Limb (tissue), 2 donors: Measurements from ENCODE around the gene DNAH17.

ENCODE experiments used
- DNase-seq, 2 donors: peaks; one replicate each; pipeline ENCODE4 v3.0.0-alpha.2; 2016; ENCODE audit errors: extremely low spot score in 2 of 2

Gene DNAH17

GRCh38 chr17:78550464-78550863 lies 26.7 kb downstream of the DNAH17 start:
- no peak for DNase-seq

DNA sequence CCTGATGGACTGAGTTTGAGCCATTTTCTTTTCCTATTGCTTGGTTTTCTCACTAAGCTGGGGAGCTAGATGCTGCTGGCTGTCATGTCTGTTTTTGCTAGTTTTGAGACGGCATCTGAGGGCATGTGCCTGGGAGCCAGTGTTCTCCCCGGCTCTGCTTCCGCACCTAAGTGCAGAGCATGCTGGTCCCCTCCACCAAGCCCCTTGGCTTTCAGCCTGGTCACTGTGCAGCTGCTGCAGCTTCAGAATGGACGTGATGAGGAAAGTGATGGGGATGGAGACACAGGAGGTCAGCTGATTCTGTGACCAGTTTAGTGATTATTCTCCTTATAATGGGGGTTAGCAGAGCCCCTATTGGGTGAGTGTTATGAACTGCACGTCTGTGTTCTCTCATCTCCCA lies 28.5 kb downstream of the DNAH17 start:
- DNase-seq: no peak

- DNase-seq: no peak
Observed at GRCh38 chr17:78547035-78547434, 30.2 kb downstream of the DNAH17 start.

DNA sequence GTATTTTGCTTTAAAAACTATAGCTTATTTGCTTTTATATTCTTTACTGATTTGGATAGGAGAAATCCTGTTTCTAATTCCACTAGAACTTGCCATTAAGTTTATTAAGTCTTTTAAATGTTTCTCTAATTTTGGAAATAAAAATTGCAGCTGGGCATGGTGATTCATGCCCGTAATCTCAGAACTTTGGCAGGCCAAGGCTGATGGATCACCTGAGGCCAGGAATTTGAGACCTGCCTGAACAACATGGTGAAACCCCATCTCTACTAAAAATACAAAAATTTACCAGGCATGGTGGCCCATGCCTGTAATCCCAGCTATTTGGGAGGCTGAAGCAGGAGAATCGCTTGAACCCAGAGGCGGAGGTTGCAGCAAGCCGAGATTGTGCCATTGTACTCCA lies 30.7 kb downstream of the DNAH17 start:
- DNase-seq: no peak

GRCh38 chr17:78544881-78545755 lies 32.1 kb downstream of the DNAH17 start:
- DNase-seq: no peak

- no peak for DNase-seq
Observed at GRCh38 chr17:78541488-78542206, 35.5 kb downstream of the DNAH17 start.

GRCh38 chr17:78539781-78540180 lies 37.4 kb downstream of the DNAH17 start:
- no peak for DNase-seq

DNA sequence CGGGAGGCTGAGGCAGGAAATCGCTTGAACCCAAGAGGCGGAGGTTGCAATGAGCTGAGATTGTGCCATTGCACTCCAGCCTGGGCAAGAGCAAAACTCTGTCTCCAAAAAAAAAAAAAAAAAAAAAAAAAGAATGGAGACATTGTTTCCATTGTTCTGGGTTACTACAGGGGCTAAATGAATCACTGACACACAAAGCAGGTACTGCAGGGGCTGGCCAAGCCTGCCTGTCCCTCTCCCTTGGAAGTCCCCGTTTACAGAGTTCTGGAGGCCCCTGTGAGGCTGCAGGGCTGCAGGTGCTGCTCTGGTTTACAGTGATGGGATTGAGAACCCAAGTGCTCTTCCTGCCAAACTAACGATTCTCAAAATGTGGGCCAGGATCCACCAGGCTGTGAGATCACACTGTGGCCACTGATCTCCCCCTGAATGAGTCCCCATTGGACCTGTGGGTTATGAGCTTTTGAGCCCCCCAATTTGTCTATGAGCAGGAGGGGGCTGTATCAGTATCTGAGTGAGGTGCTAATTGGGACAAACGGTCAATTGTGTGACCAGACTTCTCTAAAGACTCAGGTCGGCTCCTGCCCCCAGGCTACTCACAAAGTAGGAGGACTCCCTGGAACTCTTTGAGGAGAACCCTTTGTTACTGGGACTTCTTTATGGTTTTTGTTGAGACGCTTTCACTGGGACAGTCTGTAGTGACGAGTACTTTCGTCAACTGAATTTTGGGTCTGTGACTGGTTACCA lies 39.0 kb downstream of the DNAH17 start:
- no peak for DNase-seq

DNA sequence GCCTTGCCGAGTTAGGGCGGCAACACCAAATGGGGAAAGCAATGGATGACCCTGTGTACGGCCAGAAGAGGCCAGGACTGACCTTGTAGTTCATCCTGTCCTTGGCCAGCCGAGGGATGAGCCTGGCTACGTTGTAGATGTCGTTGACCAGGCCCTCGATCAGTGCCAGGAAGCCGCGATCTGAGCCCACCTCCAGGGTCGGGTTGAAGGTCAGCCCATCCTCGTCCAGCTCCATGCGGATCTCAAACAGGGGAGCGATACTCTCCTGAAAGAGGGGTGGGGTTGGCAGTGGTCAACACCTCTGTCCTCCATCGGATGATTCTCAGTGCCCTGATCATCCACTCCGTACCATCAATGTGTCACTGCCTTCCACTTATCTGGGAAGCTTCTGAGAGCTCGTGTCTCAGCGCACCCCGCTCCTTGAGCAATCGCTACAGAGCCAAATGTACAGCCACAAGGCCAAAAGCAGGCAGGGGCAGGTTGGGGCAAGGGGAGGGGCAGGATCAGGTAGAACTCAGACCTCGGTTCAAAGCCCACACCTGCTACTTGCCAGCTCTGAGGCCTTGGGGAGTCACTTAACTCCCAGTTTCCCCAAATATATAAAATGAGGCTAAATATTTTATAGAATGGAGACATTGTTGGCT lies 39.9 kb downstream of the DNAH17 start:
- DNase-seq: no peak

DNA sequence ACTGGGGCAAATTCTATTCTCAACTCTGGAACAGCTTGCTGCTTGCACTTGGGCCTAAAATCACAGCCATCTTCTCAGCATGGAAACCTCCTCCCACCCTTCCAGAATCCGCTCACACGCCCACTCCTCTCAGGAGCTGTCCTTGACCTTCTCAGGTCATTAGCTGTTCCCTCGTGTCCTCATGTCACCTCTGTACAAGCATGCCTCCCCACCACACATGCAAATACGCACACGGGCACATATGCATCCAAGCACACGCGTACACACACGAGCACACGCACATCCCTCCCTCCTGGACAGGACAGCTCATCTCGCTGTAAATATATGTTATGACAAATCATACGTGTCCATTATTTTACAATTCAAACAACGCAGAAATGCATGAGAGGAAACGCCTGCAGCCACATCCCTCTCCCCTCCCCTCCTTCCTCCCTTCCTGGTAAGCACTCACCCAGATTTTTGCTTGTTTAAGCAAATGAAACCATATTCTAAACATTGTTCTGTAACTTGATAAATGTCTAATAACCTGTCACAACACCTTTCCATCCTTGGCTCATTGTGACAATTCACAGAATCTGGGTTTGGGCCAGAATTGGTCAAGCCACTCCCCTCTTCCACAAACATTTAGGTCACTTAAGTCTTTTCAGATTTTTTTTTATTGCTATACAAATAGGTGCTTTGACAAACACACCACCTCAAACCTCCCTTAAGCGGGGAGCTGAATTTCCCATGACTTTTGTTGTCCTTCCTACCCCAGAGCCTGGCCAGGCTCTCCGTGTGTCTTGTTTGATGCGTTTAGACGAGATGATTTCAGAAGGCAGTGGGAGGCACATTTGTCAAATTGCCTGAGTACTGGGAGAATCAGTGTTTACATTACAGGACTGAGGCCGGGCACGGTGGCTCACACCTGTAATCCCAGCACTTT lies 41.7 kb downstream of the DNAH17 start:
- no peak for DNase-seq

- no peak for DNase-seq
Observed at GRCh38 chr17:78534492-78535272, 42.5 kb downstream of the DNAH17 start.

- no peak for DNase-seq
Observed at GRCh38 chr17:78532922-78533640, 44.1 kb downstream of the DNAH17 start.

DNA sequence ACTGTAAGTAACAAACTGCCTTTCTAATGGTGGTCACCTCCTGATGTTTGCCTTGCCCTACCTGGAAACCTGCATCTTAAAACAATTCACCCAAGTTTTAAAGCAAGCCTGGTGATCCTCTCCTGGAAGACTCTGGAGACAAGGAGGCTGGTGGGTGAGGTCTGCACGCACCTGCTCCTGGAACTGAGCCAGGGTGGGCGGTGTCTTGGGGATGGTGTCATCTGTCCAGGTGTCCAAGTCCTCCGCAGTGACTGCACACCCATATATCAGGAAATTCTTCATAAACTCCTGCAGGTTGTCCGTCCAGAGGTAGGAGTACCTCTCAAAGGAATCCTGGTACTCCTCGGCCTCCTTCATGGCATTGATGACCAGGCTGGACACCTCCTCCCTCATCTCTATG lies 44.9 kb downstream of the DNAH17 start:
- no peak for DNase-seq

GRCh38 chr17:78530675-78531074 lies 46.5 kb downstream of the DNAH17 start:
- DNase-seq: no peak

DNA sequence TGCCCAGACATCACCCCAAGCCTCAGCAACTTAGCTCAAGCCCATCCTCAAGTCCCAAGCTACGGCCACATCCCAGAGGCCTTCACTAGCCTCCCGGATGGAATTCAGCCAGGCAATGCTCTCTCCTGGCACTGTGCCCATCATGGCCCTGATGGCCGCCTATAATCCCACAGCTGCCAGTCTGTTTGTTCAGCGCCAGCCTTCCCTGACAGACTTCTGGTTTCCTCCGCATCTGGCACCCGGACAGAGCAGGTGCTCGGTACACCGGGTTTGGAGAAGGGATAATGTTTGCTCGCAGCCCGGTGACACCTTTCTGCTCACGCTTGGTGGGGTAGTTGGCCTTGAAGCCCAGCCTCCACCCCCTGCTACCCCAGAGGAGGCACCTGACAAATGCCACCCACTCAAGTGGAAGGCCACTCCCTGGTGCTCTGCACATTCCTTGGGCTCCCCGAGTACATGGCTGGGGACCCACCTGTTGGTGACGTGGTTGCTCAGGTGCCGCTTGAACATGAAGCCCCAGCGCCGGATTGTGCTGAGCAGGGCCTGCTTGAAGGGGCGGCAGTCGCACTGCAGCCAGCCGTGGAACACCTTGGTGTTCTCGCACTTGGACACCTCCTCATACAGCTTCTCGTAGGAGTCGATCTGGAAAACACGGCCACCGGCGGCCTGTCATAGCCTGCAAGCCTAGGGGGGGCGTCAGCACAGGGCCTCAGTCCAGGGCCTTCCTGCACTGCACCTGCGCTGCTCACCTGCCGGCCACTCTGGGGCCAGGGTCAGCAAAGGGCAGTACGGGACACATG lies 47.1 kb downstream of the DNAH17 start:
- DNase-seq: peak in 1 of 2 donors; percentile 55

DNA sequence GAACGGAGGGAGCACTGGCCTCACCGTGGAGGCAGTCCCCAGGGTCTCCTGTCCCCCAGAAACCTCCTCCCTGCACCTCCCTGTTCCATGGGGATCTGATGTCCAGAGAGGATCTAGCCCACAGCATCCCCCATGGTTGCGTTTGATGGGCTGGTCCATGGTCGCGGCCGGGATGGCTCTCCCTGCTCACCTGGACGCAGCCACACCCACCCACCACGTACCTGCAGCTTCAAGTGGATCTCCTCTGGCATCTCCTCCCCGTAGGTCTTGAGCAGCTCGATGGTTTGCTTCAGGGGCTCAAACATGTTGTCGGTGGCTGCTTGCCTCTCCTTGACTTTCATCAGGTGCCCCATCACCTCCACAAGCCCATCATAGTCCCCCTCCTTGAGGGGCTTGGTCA lies 47.9 kb downstream of the DNAH17 start:
- DNase-seq: no peak

- DNase-seq: peak in 1 of 2 donors; percentile 53
Observed at GRCh38 chr17:78528541-78528940, 48.7 kb downstream of the DNAH17 start.

GRCh38 chr17:78527345-78527744 lies 49.9 kb downstream of the DNAH17 start:
- no peak for DNase-seq
